ENCODE measurements around the gene SVIL. TPM values are rescaled to one million over a fixed set of nuclear protein-coding genes. Genes with fewer than 3 reads are reported as not detected.

SVIL gene
- total RNA-seq, 2 experiments from 2014 or later, result 10.3 to 12.8 TPM

DNA sequence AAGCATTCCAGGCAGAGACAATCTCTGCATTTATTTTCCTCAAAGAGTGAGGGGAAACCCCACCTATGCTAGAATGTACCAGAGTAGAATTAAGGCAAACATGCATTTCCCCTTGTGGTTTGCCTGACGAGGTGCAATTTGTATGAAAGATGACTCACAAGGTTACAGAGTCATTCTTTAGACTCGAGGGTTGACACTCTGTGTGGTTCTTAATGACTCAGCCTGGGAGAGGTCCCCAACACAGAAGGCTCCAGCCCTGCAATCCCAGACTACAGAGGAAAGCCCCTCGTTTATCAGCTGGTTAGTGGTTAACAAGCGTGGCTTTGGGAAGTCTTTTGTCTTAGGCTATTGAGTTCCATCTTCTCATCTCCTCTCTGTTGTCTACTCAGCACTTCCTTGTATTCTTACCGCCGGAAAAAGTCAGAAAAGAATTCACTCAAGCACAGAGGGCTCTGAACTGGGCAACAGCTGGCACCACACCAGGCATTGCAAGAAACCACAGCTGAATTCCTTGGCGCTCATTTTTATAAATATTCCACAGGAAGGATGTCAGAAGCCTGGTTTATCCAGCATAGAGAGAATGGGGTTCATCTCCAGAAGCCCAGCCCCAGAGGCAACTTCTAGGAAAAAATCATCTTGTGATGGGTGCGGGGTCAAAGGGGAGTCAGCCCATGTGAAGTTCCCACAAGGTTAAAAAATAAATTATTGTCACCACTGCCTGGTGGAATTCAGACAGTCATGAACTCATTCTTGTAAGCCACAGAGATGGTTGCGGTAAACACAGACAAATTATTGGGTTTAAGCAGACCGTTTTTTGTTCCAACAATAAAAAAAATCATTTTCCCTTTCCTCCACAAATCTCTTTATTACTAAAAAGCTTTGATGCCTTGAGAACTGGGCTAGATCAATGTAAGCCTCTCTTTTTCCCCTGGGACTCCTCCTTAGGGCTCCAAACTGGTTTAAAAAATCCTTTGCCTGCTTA lies 24.5 kb upstream of the SVIL start:
- peaks cover 33% of the 10 kb centered on the region for H3K4me1 Mint-ChIP-seq
- peak overlapping the region; percentile 71 for H3K27ac Mint-ChIP-seq
- POLR2A ChIA-PET, result interaction anchor here (0.9 to 3.2 kb wide), 4 partner anchors 11 to 32 kb away, joined by 3 to 20 read pairs (median 8); no protein-coding TSS in a partner anchor
- peak; percentile 73 for DNase-seq
- H3K4me3 Mint-ChIP-seq, result peak overlapping the region; percentile 46
- H3K36me3 Mint-ChIP-seq (ENCODE audit: low read depth), result peaks cover 34% of the 10 kb centered on the region
- H3K27me3 Mint-ChIP-seq, result peaks cover 32% of the 10 kb centered on the region
- CTCF ChIA-PET, result interaction anchor here (1.4 to 2.4 kb wide), 3 partner anchors 23 to 75 kb away, joined by 3 to 7 read pairs (median 6); no protein-coding TSS in a partner anchor
- peaks cover 25% of the 10 kb centered on the region for H3K9me3 Mint-ChIP-seq

- peaks cover 33% of the 10 kb centered on the region for H3K4me1 Mint-ChIP-seq
- no peak for DNase-seq
- H3K27me3 Mint-ChIP-seq, result peaks cover 36% of the 10 kb centered on the region
- H3K4me3 Mint-ChIP-seq, result no peak overlapping the region
- POLR2A ChIA-PET, result interaction anchor here (0.8 to 3.2 kb wide), 5 partner anchors 10 to 77 kb away, joined by 3 to 20 read pairs (median 6); no protein-coding TSS in a partner anchor
- H3K9me3 Mint-ChIP-seq, result peaks cover 25% of the 10 kb centered on the region
- CTCF ChIA-PET, result interaction anchor here (0.7 to 2.4 kb wide), 3 partner anchors 24 to 77 kb away, joined by 4 to 7 read pairs (median 5); no protein-coding TSS in a partner anchor
- H3K36me3 Mint-ChIP-seq (ENCODE audit: low read depth), result peaks cover 34% of the 10 kb centered on the region
- no peak overlapping the region for H3K27ac Mint-ChIP-seq
Observed at GRCh38 chr10:29657719-29658274, 23.0 kb upstream of the SVIL start.

DNA sequence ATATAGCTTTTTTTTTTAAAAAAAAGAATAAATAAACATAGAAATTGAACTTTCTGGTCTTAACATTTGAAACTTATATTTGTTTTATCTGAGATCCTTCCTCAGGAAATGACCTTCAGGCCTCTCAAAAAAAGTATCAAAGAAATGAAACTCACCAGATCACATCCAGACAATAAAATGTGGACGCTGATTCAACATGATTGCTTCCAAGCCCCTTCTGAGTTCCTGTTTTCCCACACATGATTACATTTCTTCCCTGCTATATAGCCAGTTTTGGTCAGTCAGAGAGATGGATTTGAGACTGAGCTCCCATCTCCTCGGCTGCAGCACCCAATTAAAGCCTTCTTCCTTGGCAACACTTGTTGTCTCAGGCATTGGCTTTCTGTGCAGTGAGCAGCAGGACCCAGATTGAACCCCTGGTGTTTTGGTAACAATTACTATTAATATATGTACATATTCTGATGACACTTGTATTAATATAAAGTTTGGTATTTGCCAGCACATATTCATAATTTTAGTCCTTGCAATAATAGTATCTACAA lies 21.8 kb upstream of the SVIL start:
- Mint-ChIP-seq H3K9me3 (peaks cover 25% of the 10 kb centered on the region), H3K27ac (no peak overlapping the region), H3K4me3 (no peak overlapping the region), H3K4me1 (peaks cover 34% of the 10 kb centered on the region), H3K27me3 (peaks cover 37% of the 10 kb centered on the region), H3K36me3 (ENCODE audit: low read depth) (peaks cover 36% of the 10 kb centered on the region)
- no peak for DNase-seq
- POLR2A ChIA-PET, result interaction anchor here (3.2 kb wide), 1 partner anchor 9 kb away, joined by 20 read pairs; no protein-coding TSS in a partner anchor
- CTCF ChIA-PET, result no interaction called here

- ChIA-PET POLR2A (no interaction called here), CTCF (no interaction called here)
- no peak for DNase-seq
- H3K9me3 Mint-ChIP-seq, result peaks cover 16% of the 10 kb centered on the region
- H3K4me1 Mint-ChIP-seq, result peaks cover 24% of the 10 kb centered on the region
- H3K27ac Mint-ChIP-seq, result no peak overlapping the region
- H3K27me3 Mint-ChIP-seq, result peaks cover 29% of the 10 kb centered on the region
- H3K4me3 Mint-ChIP-seq, result no peak overlapping the region
- peaks cover 31% of the 10 kb centered on the region for H3K36me3 Mint-ChIP-seq (ENCODE audit: low read depth)
Observed at GRCh38 chr10:29652192-29652591, 17.4 kb upstream of the SVIL start.

- Mint-ChIP-seq H3K9me3 (peaks cover 14% of the 10 kb centered on the region), H3K4me1 (peaks cover 27% of the 10 kb centered on the region), H3K36me3 (ENCODE audit: low read depth) (peaks cover 27% of the 10 kb centered on the region), H3K27me3 (peaks cover 27% of the 10 kb centered on the region), H3K27ac (no peak overlapping the region), H3K4me3 (no peak overlapping the region)
- no peak for DNase-seq
- POLR2A ChIA-PET, result no interaction called here
- CTCF ChIA-PET, result no interaction called here
Observed at GRCh38 chr10:29651767-29652166, 17.0 kb upstream of the SVIL start.

GRCh38 chr10:29650552-29650944 lies 15.8 kb upstream of the SVIL start:
- Mint-ChIP-seq H3K4me3 (no peak overlapping the region), H3K36me3 (ENCODE audit: low read depth) (peaks cover 18% of the 10 kb centered on the region), H3K27ac (no peak overlapping the region), H3K9me3 (peaks cover 6% of the 10 kb centered on the region), H3K27me3 (peaks cover 27% of the 10 kb centered on the region), H3K4me1 (peaks cover 37% of the 10 kb centered on the region)
- no peak for DNase-seq
- CTCF ChIA-PET, result no interaction called here
- POLR2A ChIA-PET, result no interaction called here

DNA sequence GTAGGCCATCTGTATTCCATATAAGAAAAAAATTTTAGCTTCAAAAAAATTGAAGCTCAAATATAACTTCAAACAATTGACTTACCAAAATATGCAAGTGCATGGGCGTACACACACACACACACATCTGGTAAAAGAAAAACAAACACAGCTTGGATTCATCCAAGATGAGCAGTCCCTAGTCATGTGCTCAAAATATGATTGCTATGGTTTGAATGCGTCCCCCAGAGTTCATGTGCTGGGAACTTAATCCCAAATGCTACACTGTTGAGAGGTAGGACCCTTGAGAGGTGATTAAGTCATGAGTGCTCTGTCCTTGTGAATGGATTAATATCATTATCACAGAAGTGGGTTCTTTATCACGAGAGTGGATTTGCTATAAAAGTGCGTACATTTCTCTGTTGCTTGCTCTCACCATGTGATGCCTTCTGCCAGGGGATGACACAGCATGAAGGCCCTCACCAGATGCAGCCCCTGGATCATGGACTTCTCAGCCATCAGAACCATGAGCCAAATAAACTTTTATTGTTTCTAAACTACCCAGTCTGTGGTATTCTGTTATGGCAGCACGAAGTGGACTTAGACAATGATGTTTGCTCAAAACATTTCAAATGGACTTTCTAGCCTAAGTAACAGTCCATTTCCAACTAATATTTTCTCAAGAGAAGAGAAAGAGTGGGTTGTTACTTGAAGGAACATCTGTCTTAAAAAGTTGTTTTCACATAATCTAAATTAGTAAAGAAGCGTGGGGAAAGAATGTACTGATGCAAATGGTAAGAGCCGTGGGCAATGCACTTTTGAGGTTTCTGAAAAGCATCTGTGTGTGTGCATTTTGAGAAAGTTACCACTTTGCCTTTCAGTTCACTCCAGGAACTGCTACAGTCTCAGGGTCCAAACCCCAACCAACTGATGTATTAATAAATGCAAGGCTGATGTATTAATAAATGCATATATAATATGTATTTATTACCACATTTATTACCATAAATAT lies 15.1 kb upstream of the SVIL start:
- Mint-ChIP-seq H3K4me3 (no peak overlapping the region), H3K36me3 (ENCODE audit: low read depth) (peaks cover 11% of the 10 kb centered on the region), H3K27me3 (peaks cover 27% of the 10 kb centered on the region), H3K9me3 (peaks cover 1% of the 10 kb centered on the region), H3K27ac (no peak overlapping the region), H3K4me1 (peaks cover 37% of the 10 kb centered on the region)
- POLR2A ChIA-PET, result no interaction called here
- CTCF ChIA-PET, result interaction anchor here (0.6 kb wide), 1 partner anchor 112 kb away, joined by 4 read pairs; no protein-coding TSS in a partner anchor
- no peak for DNase-seq

GRCh38 chr10:29648983-29649268 lies 14.2 kb upstream of the SVIL start:
- peaks cover 27% of the 10 kb centered on the region for H3K27me3 Mint-ChIP-seq
- ChIA-PET CTCF (interaction anchor here (0.6 kb wide), 1 partner anchor 113 kb away, joined by 4 read pairs; no protein-coding TSS in a partner anchor), POLR2A (interaction anchor here (1.9 to 3.1 kb wide), 2 partner anchors 9 to 40 kb away, joined by 4 to 20 read pairs; no protein-coding TSS in a partner anchor)
- peaks cover 37% of the 10 kb centered on the region for H3K4me1 Mint-ChIP-seq
- DNase-seq, result no peak
- no peak overlapping the region for H3K27ac Mint-ChIP-seq
- no peak overlapping the region for H3K4me3 Mint-ChIP-seq
- no peaks in the 10 kb centered on the region for H3K9me3 Mint-ChIP-seq
- H3K36me3 Mint-ChIP-seq (ENCODE audit: low read depth), result peaks cover 6% of the 10 kb centered on the region

GRCh38 chr10:29648114-29648982 lies 13.6 kb upstream of the SVIL start:
- Mint-ChIP-seq H3K27me3 (peaks cover 25% of the 10 kb centered on the region), H3K9me3 (no peaks in the 10 kb centered on the region), H3K4me1 (peaks cover 37% of the 10 kb centered on the region), H3K36me3 (ENCODE audit: low read depth) (peaks cover 6% of the 10 kb centered on the region), H3K4me3 (no peak overlapping the region), H3K27ac (peak overlapping the region; percentile 7)
- ChIA-PET POLR2A (interaction anchor here (0.7 to 3.1 kb wide), 4 partner anchors 10 to 87 kb away, joined by 3 to 20 read pairs (median 4); no protein-coding TSS in a partner anchor), CTCF (interaction anchor here (1.3 kb wide), 1 partner anchor 87 kb away, joined by 8 read pairs; no protein-coding TSS in a partner anchor)
- DNase-seq, result peak; percentile 21

DNA sequence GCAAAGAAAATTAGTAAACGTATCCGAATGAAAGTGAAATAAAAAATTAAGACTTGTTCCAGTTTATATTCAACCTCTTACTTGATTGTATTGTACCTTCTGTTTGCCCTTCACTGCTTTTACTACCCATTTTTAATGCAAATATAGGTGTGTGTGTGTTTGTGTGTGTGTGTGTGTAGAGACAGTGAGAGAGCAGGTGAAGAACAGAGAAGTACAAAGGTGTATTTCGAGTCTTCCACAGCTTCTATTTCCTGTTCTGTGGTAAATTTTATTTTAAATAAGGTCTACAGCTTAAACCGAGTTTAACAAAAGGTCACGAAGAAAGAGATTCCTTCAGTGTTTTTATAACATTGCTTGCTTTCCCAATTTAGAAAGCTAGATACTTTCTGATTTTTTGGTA lies 12.7 kb upstream of the SVIL start:
- Mint-ChIP-seq H3K9me3 (no peaks in the 10 kb centered on the region), H3K4me3 (no peak overlapping the region), H3K27me3 (peaks cover 21% of the 10 kb centered on the region), H3K27ac (no peak overlapping the region), H3K4me1 (peaks cover 37% of the 10 kb centered on the region), H3K36me3 (ENCODE audit: low read depth) (peaks cover 6% of the 10 kb centered on the region)
- ChIA-PET CTCF (interaction anchor here (1.2 to 1.4 kb wide), 3 partner anchors 57 to 89 kb away, joined by 3 to 8 read pairs (median 4); no protein-coding TSS in a partner anchor), POLR2A (interaction anchor here (0.7 to 3.1 kb wide), 4 partner anchors 11 to 88 kb away, joined by 3 to 20 read pairs (median 4); no protein-coding TSS in a partner anchor)
- DNase-seq, result no peak

DNA sequence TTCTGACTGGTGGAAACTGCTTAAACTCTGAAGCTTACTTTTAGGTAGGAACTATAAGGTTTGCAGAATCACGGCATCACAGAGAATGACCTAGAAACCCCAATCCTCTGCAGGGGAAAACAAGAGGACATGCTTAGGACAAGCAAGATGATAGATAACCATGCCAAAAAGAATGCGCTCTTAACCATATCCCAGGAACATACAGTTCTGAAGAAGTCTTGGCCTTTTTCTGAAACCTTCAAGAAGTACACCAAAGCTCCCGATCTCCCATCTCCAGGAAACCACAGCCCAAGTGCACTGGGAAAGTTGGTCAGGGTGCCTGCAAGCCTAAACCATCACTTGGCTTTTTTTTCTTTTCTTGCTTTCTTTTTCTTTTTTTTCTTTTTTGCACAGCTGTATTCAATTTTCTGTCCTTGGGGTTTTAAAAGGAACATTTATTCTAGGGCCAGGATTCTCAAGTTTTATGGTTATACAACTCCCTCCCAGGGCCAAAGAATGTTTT lies 12.2 kb upstream of the SVIL start:
- H3K27ac Mint-ChIP-seq, result no peak overlapping the region

More for the DNA sequence above, 12.2 kb upstream of the SVIL start:
- ChIA-PET CTCF (interaction anchor here (1.2 to 1.4 kb wide), 2 partner anchors 56 to 89 kb away, joined by 3 to 4 read pairs; no protein-coding TSS in a partner anchor), POLR2A (interaction anchor here (1.5 to 3.1 kb wide), 3 partner anchors 11 to 88 kb away, joined by 3 to 20 read pairs (median 4); no protein-coding TSS in a partner anchor)
- peaks cover 18% of the 10 kb centered on the region for H3K27me3 Mint-ChIP-seq
- H3K9me3 Mint-ChIP-seq, result no peaks in the 10 kb centered on the region
- no peak overlapping the region for H3K4me3 Mint-ChIP-seq
- no peak for DNase-seq
- H3K36me3 Mint-ChIP-seq (ENCODE audit: low read depth), result peaks cover 6% of the 10 kb centered on the region
- peaks cover 36% of the 10 kb centered on the region for H3K4me1 Mint-ChIP-seq
